NT2/D1 (cell line): ENCODE measurements around the gene SLC5A1.

ENCODE experiments used
- SUZ12 ChIP-seq: IDR thresholded peaks from 2 replicates; pipeline ENCODE4 v1.6.1; 2011; ENCODE audit not compliant: insufficient read length, insufficient read depth; ENCODE audit errors: extremely low read depth
- YY1 ChIP-seq: IDR thresholded peaks from 2 replicates; pipeline ENCODE4 v1.6.1; 2011; ENCODE audit not compliant: insufficient read length, insufficient read depth
- ZNF274 ChIP-seq: IDR thresholded peaks from 2 replicates; pipeline ENCODE4 v1.6.1; 2011; ENCODE audit warnings: mild to moderate bottlenecking, low read depth, low read length

- TF ChIP-seq ZNF274 = no peak
- no peak for TF ChIP-seq YY1
- no peak for TF ChIP-seq SUZ12
Measured at GRCh38 chr22:31998784-31999385, 44.2 kb upstream of the SLC5A1 start.
